Limb (tissue), 2 donors: Measurements from ENCODE around the gene DCAF8.

ENCODE experiments used
- DNase-seq, 2 donors: peaks; one replicate each; pipeline ENCODE4 v3.0.0-alpha.2; 2016; ENCODE audit errors: extremely low spot score in 2 of 2

DCAF8 gene

DNA sequence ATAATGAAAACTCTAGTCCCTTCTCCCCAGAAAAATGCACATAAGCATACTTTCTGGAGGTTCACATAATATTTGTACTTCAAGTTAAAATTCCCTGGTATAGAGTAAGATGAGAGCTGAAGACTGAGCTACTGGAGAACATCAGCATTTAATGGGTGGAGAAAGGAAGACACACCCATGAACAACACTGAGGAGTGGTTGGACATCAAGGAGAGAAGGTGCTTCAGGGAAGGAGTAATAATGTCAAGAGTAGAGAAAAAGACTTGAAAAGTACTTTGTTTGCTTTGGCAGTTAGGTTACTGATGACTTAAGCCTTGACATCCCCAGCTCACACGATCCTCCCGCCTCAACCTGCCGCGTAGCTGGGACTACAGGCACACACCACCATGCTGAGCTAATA lies 35.3 kb downstream of the DCAF8 start:
- DNase-seq, result no peak

- DNase-seq, result no peak
Measured at GRCh38 chr1:160226623-160227022, 35.7 kb downstream of the DCAF8 start.

GRCh38 chr1:160225345-160225744 lies 37.0 kb downstream of the DCAF8 start:
- DNase-seq, result no peak

- no peak for DNase-seq
Measured at GRCh38 chr1:160224606-160225005, 37.7 kb downstream of the DCAF8 start.

DNA sequence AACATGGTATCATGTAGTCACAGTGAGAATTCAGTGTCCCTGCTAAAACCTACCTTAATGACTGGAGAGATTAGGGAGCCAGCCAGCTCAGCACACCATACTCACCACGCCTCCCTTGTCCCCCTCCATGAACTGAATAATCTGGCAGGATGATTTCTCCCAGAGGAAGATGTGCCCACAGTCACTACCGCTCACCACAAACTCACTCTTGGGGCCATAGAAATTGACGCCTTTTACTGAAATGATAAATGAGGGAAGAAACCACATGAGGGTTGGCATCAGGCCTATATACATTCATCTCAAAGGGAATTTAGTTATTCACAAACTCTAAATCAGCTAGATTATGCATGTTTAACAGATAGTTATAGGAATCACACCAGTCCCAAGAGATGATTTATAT lies 39.8 kb downstream of the DCAF8 start:
- no peak for DNase-seq

DNA sequence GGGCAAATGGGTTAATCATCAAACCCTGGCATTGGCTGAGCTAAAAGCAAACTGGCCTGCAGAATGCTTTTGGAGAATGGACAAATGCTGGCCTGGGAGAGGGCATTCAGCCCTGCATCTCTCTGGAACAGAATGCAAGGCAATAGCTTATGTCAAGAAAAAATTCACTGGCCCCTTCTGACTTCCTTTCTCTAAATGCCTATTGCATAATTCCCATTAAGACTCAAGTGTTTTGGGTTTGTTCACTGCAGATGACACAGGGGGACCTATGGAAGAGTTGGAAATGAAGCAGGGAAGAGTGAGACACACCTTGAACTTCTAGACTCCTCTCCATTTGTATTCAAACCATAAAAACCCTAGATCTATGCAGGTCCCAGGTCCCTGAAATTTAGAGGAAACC lies 41.3 kb downstream of the DCAF8 start:
- no peak for DNase-seq

DNA sequence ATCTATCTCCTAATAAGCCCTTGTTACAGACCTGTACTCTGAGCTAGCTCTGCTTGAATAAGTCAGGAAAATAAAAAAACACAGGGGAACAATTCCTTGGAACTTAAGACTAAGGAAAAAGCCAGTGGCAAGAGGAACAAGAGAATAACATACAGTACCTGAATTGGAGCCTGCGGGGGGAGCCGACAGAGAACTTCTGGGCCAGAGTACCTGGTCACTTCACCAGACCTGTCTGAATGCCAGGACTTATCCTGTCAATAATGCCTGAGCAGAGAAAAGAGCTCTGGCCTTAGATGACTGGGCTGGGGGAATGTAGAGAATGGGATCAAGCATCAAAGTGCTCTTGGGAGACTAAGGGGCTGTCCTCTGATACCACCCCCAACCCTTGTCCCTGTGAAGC lies 42.0 kb downstream of the DCAF8 start:
- no peak for DNase-seq

DNA sequence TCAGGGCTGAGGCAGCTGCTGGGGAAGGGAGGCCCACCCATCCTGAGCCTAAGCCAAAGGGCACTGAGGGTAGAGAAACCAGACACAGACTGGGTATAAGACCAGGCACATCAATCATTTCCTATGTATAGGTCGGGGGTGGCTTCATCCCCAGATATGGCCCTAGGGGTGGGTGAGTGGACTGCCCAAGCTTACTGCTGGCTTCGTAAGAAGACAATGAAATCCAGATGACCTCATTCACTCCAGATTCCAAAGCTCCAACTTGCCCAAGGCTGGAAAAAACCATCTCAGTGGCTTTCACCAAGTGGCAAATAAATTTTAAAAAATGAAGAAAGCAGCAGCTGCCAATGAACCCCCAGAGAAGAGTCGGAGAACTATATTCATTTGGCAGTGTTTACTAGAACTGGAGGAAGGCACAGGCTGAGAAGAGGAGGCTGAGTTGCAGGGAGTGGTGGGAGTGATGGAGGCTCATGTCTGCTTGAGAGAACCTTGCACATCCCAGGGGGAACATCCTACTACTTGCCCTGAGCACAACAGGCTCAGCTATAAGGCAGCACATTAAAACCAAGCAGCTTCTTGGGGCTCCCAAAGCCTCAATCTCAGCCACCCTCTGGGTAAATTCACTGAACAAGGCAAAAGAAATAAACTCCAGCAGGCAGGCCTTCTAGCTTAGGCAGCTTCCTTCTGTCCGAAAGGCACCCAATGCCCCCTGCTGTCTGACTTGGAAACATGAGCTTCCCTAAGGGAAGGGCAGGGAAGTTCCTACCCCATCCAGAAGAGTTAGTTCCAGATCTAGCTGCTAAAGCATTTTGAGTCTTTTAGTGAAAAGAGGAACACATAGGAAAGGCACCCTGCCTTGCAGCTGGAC lies 43.1 kb downstream of the DCAF8 start:
- no peak for DNase-seq

DNA sequence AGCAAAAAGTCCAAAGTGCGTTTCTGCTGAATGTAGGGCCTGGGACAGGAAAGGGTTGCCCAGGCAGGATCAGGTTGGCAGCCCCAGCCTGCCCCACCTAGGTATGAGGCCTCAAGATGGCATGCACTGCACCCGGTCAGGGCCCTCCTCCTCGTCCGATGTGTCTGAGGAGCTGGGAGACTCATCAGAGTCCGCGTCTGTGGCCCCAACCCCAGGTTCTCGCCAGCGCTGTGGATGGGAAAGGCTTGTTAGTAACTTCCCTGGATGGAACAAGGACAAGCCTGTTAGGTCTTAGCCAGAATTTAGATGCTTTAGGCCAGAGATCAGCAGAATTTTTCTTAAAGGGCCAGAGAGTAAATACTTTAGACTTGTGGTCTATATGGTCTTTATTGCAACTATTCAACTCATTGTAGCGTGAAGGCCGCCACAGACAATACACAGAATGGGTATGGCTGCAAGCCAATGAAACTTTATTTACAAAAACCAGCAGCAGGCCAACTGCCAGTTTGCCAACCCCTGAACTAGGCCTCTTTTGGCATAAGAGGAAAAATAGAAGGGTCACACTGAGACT lies 44.8 kb downstream of the DCAF8 start:
- no peak for DNase-seq

- DNase-seq, result no peak
Measured at GRCh38 chr1:160216301-160216700, 46.0 kb downstream of the DCAF8 start.

DNA sequence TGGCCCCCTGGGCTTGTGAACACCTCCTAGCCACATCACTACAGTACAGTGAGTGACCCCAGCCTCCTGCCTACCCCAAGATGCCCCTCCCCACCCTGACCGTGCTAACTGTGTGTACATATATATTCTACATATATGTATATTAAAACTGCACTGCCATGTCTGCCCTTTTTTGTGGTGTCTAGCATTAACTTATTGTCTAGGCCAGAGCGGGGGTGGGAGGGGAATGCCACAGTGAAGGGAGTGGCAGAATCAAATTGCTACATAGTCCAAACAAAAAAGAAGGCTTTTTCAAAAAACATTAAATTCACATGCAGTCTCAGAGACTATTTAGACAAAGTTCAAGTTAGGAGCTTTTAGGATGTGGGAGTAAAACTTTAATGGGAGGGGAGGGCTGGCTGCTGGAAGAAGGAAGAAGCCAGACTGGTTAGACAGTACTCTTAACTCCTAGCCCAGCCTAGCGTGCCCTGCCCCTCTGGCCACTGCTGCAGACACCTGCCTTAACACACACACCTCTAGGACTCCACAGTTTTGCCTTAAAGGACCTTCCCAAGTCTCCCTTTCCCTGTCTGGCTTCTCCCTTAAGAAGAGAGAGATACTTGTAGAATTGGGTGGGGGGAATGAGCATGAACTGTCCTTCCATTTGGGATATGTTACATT lies 47.7 kb downstream of the DCAF8 start:
- no peak for DNase-seq

GRCh38 chr1:160211046-160211790 lies 51.1 kb downstream of the DCAF8 start:
- no peak for DNase-seq

DNA sequence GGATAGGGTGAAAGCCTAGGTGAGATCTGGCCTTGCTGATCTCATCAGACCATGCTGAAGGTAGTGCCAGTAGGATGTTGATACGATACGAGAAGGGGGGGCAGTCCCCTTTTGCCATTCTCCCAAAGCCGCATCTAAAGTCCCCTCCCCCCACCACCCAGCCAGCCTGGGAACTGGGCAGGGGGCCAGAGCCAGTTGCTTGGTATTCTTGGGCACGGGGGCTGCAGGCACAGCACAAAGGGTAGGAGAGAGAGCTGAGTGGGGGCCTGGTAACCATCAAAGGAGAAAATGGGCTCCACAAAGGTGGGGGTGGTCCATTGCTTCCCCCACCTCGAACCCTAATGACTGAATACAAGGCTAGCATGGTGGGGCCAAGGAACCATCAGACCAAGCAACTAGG lies 51.8 kb downstream of the DCAF8 start:
- DNase-seq, result peak in 1 of 2 donors; percentile 66

DNA sequence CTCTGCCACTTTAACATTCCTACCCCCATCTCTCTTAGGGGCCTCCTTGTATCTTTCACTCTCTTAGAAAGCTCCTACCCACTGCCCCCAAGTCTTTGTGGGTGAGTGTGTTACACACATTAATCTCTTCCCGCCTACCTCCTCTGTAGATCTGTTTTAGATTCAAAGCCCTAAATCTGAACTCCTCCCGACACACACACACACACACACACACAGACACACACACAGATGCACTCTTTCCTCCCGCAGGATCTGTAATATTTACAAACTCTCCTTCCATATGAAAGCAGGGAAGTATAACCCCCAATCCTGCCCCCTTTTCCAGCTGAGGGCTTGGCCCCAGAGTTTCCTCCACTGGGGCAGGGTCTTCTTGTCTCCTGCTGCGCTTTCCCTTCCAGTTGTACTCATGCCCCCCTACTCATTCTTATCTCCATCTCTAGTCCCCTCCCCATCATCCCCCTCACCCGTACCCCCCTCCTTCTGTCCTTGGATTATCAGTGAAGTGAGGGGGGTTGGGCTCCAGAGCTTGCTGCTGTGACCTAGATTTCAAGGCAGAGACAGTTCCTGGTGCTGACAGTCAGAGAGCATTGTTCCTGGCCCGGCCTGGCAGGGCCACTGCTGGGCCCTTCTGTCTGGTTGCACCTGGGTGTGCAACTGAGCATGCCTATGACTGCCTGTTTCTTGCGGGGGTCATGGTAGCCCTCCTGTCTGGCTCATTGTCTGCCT lies 52.9 kb downstream of the DCAF8 start:
- DNase-seq, result no peak

DNA sequence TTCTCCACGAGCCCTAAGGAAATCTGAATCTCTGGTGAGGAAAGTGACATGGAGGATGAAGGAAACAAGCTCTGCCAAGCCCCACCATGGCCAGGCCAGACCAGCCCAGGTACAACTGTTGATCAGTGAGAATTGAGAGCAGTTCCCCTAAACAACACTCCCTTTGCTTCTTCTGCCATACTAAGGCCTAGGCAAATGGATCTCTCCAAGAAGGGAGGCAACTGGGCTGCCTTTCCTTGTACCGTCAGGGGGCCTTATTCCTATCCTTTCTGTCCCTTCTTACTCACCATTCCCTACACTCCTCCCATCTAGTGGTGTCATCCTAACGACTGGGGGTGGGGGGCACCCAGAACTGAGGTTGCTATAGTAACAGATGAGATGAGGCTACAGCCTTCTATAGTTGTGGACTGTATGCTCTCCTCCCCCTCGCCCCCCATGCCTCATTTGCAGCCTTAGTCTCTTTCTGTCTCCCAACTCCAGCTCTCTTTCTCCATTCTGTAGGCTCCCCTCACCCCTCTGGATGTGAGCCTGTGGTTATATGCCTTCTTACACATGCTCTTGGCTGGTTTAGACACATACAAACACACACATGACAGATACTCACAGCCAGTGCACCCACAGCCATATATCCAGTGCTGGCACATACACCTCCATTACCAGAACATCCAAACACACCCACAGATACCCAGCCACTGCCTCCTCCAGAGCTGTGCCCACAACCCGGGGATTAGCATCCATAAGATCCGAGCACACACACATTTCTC lies 53.6 kb downstream of the DCAF8 start:
- no peak for DNase-seq

DNA sequence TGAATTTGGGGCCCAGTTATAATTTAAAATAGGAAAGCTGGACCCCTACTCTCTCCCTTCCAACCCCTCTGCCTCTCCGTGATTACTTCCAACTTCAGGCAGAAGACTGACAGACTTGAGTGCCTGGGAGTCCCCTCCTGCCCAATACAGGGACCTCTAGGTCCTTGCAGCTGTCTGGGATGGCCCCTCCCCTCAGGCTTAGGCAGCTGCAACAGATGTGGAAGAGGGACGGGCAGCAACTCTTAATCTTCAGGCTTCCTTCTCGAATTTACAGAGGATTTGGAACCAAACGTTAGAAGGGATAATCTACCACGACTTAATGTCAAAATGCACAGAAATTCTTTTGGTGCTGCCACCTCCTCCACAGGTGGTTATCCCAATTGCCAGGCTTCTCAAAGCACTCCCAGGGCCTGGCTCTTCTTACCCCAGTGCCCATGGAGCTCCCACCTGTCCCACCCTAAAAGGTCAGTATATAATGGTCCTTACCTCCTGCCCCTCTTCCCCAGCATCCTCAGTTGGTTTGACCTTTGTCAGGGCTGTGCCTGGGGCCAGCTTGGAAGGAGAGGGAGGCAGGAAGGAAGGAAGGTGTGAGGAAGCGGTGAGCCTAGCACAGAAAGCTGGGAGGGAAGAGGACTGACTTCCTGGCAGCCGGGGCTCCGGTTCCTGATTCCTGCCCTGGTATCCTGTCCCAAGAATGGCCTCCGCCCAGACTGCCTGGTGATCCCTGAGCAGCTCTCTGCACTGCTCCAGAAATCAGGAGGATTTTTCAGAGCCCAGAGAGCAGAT lies 54.4 kb downstream of the DCAF8 start:
- DNase-seq, result peak in 1 of 2 donors; percentile 56

- DNase-seq, result no peak
Measured at GRCh38 chr1:160207118-160207650, 55.2 kb downstream of the DCAF8 start.

GRCh38 chr1:160206421-160207117 lies 55.8 kb downstream of the DCAF8 start:
- no peak for DNase-seq

DNA sequence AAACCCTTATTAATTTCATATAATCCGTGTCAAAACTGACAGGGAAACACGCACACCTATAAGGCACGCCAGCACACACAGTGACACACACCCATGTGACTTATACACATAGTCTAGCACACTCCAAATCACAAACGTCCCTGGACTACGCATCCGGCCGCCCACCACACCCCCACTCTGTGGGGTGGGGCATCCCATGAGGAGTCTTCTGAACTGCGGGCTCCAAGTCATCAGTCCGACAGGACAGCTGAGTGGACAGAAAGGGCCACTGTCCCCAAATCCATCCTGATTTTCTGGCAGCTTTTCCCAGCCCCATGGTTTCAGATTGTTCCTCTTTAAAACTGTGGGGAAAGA lies 56.3 kb downstream of the DCAF8 start:
- DNase-seq, result no peak
